OCI-LY1 (cell line): ENCODE measurements around the gene TRPC4AP.

ENCODE experiments used
- H2AFZ ChIP-seq: fragments of 200-600 bp; sonication (generic), shearing (Covaris generic); 2 replicates; pipeline ENCODE4 v1.6.0; 2014; ENCODE audit warnings: antibody characterized with exemption, mild to moderate bottlenecking, low read length
- H3F3A ChIP-seq: fragments of 200-600 bp; sonication (generic), shearing (Covaris generic); 2 replicates; pipeline ENCODE4 v1.6.0; 2014; ENCODE audit warnings: mild to moderate bottlenecking, antibody characterized with exemption, low read length, moderate library complexity; ENCODE audit not compliant: insufficient read depth
- H3K27ac ChIP-seq: fragments of 200-600 bp; sonication (generic); 2 replicates; pipeline ENCODE4 v1.5.1; 2014; ENCODE audit warnings: low read length, mixed run types, mild to moderate bottlenecking, low read depth; ENCODE audit not compliant: poor library complexity, severe bottlenecking
- H3K27me3 ChIP-seq: fragments of 200-600 bp; sonication (generic); 2 replicates; pipeline ENCODE4 v1.6.0; 2014; ENCODE audit warnings: antibody characterized with exemption, mild to moderate bottlenecking, low read length, moderate library complexity; ENCODE audit not compliant: insufficient read depth
- H3K36me3 ChIP-seq: fragments of 200-600 bp; sonication (generic); 2 replicates; pipeline ENCODE4 v1.6.1; 2014; ENCODE audit warnings: mild to moderate bottlenecking, antibody characterized with exemption, low read length, moderate library complexity, mixed read lengths; ENCODE audit not compliant: insufficient read depth
- H3K4me1 ChIP-seq: fragments of 200-600 bp; sonication (generic); 2 replicates; pipeline ENCODE4 v1.5.1; 2014; ENCODE audit warnings: mild to moderate bottlenecking, low read length, moderate library complexity; ENCODE audit not compliant: insufficient read depth, severe bottlenecking
- H3K4me2 ChIP-seq: fragments of 200-600 bp; sonication (generic), shearing (Covaris generic); 2 replicates; pipeline ENCODE4 v1.6.1; 2014; ENCODE audit warnings: low read length
- H3K4me3 ChIP-seq: fragments of 200-600 bp; sonication (generic); 2 replicates; pipeline ENCODE4 v1.5.1; 2014; ENCODE audit warnings: low read length, low read depth, mild to moderate bottlenecking, mixed read lengths; ENCODE audit not compliant: poor library complexity, severe bottlenecking
- H3K79me2 ChIP-seq: fragments of 200-600 bp; shearing (Covaris generic); 2 replicates; pipeline ENCODE4 v1.6.1; 2016; ENCODE audit warnings: mixed run types, low read length, mixed read lengths; ENCODE audit not compliant: insufficient read depth
- H3K9ac ChIP-seq: fragments of 200-600 bp; sonication (generic), shearing (Covaris generic); 2 replicates; pipeline ENCODE4 v1.6.1; 2014; ENCODE audit warnings: mild to moderate bottlenecking, low read length, mixed read lengths
- H3K9me2 ChIP-seq: fragments of 200-600 bp; sonication (generic), shearing (Covaris generic); 2 replicates; pipeline ENCODE4 v1.6.1; 2014; ENCODE audit warnings: low read depth, mild to moderate bottlenecking, low read length, mixed read lengths
- H3K9me3 ChIP-seq: fragments of 200-600 bp; shearing (Covaris generic); 2 replicates; pipeline ENCODE4 v1.6.1; 2014; ENCODE audit warnings: low read length, mixed read lengths
- H4K20me1 ChIP-seq: fragments of 200-600 bp; sonication (generic), shearing (Covaris generic); 2 replicates; pipeline ENCODE4 v1.6.0; 2016; ENCODE audit warnings: mild to moderate bottlenecking, low read length; ENCODE audit not compliant: insufficient read depth
- EZH2 ChIP-seq: fragments of 200-600 bp; sonication (generic), shearing (Covaris generic); IDR thresholded peaks from 2 replicates; pipeline ENCODE4 v1.8.0; 2017; ENCODE audit warnings: borderline replicate concordance, mixed run types, mild to moderate bottlenecking, antibody characterized with exemption, low read length, moderate library complexity, mixed read lengths
- TF ChIP-seq, protein P1 (sequence below): fragments of 200-600 bp; sonication (generic), shearing (Covaris generic); IDR thresholded peaks from 2 replicates; pipeline ENCODE4 v1.5.1; 2017; ENCODE audit warnings: mild to moderate bottlenecking, antibody characterized with exemption, low read length, moderate library complexity, mixed read lengths

TRPC4AP gene

GRCh38 chr20:34996243-34997028 lies 96.2 kb downstream of the TRPC4AP start:
- H4K20me1 ChIP-seq: no peaks in the 10 kb centered on the region
- no peak overlapping the region for H2AFZ ChIP-seq
- H3F3A ChIP-seq: no peaks in the 10 kb centered on the region
- peaks cover 3% of the 10 kb centered on the region for H3K4me1 ChIP-seq
- H3K9ac ChIP-seq: no peak overlapping the region
- no peak overlapping the region for H3K4me3 ChIP-seq
- H3K4me2 ChIP-seq: no peak overlapping the region
- H3K27me3 ChIP-seq: no peaks in the 10 kb centered on the region
- no peaks in the 10 kb centered on the region for H3K79me2 ChIP-seq
- no peaks in the 10 kb centered on the region for H3K9me3 ChIP-seq
- no peaks in the 10 kb centered on the region for H3K9me2 ChIP-seq
- no peak overlapping the region for H3K27ac ChIP-seq
- TF ChIP-seq, protein P1, sequence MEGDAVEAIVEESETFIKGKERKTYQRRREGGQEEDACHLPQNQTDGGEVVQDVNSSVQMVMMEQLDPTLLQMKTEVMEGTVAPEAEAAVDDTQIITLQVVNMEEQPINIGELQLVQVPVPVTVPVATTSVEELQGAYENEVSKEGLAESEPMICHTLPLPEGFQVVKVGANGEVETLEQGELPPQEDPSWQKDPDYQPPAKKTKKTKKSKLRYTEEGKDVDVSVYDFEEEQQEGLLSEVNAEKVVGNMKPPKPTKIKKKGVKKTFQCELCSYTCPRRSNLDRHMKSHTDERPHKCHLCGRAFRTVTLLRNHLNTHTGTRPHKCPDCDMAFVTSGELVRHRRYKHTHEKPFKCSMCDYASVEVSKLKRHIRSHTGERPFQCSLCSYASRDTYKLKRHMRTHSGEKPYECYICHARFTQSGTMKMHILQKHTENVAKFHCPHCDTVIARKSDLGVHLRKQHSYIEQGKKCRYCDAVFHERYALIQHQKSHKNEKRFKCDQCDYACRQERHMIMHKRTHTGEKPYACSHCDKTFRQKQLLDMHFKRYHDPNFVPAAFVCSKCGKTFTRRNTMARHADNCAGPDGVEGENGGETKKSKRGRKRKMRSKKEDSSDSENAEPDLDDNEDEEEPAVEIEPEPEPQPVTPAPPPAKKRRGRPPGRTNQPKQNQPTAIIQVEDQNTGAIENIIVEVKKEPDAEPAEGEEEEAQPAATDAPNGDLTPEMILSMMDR: no peak
- TF ChIP-seq EZH2: no peak
- peaks cover 23% of the 10 kb centered on the region for H3K36me3 ChIP-seq

DNA sequence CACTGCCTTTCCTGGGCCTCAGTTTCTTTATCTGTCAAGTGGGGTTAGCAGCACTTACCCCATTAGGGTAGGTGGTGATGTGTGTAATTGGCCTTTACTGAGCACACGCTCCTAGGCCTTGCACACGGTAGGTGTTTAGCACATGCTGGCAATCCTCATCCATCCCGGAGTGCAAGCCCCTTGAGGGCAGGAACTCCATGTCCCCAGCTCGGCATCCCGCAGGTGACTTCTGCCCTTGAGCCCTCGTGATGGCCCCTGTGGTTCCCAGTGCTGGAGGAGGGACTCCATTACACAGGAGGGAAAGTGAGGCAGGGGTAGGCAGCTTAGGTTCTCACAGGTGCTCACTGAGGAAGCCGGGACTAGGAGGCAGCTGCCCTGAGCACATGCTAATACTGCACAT lies 96.9 kb downstream of the TRPC4AP start:
- Histone ChIP-seq H3K79me2 (no peaks in the 10 kb centered on the region), H3K4me1 (peaks cover 3% of the 10 kb centered on the region), H2AFZ (no peak overlapping the region), H3K27ac (no peak overlapping the region), H3K27me3 (no peaks in the 10 kb centered on the region), H3K9me3 (no peaks in the 10 kb centered on the region), H3K4me3 (no peak overlapping the region), H3K9me2 (no peaks in the 10 kb centered on the region), H3F3A (no peaks in the 10 kb centered on the region), H4K20me1 (no peaks in the 10 kb centered on the region), H3K4me2 (no peak overlapping the region), H3K9ac (no peak overlapping the region), H3K36me3 (peaks cover 22% of the 10 kb centered on the region)
- TF ChIP-seq, protein P1: no peak
- no peak for TF ChIP-seq EZH2

DNA sequence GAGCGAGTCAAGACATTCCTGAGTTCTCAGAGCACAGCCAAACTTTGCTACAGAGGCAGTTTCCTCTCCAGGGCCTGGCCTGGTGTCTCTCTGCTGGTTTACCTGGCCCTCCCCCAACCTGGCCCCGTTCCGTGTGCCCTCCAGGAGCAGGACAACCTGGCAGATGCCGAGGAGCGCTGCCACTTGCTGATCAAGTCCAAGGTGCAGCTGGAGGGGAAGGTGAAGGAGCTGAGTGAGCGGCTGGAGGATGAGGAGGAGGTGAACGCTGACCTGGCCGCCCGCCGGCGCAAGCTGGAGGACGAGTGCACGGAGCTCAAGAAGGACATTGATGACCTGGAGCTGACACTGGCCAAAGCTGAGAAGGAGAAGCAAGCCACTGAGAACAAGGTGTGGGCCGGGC lies 97.4 kb downstream of the TRPC4AP start:
- Histone ChIP-seq H3K9ac (no peak overlapping the region), H3K9me3 (no peaks in the 10 kb centered on the region), H3K27me3 (no peaks in the 10 kb centered on the region), H2AFZ (no peak overlapping the region), H3K79me2 (no peaks in the 10 kb centered on the region), H3K4me3 (no peak overlapping the region), H3K9me2 (no peaks in the 10 kb centered on the region), H3K4me1 (peaks cover 3% of the 10 kb centered on the region), H3K4me2 (no peak overlapping the region), H3K36me3 (peaks cover 22% of the 10 kb centered on the region), H3F3A (no peaks in the 10 kb centered on the region), H3K27ac (no peak overlapping the region), H4K20me1 (no peaks in the 10 kb centered on the region)
- no peak for TF ChIP-seq EZH2
- TF ChIP-seq, protein P1: no peak
